Measurements from ENCODE around the gene IL17B.

IL17B gene

DNA sequence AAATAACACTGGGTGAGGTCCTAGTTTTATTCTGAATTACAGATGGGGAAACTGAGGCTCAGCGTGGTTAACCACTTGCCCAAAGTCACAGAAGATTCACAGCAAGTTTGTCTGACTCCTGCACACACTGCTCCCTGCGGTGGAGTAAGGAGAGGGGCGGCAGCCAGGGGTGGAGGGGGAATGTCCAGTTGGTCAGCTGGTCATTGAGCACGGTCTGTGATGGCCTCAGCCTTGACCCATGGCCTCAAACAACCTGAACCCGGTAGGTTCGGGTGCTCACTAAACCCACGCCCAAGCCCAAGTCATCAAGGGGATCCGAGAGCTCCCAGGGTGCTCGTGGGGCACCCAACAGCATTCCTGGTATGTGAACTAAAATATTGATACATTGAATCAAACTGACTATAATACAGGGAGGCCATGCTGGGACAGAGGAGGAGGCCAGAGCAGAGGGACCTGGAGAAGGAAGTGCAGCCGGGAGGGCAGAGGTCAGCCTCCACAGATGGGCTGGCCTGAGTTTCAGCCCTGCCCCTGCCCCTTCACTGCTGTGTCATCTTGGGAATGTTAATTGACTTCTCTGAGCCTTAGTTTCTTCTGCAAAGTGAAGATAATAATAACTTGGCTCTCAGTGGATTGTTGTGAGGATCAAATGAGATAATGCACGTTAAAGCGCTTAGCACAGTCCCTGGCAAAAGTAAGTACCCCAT lies 3.6 kb upstream of the IL17B start:
- Histone ChIP-seq H3K4me1 (ENCODE audit: control insufficient read depth in 1 of 2, insufficient read depth in 2 of 2, low read length in 2 of 2) (peaks cover 16 to 41% of the 10 kb centered on the region in 2 donors), H3K4me3 (ENCODE audit: low read depth in 1 of 2, low read length in 2 of 2) (peak overlapping the region; percentile 15 to 48), H3K27me3 (ENCODE audit: low read depth, low read length) (no peaks in the 10 kb centered on the region), H3K27ac (ENCODE audit: low read length) (peak overlapping the region; percentile 96), H3K9me3 (ENCODE audit: control insufficient read depth in 1 of 2, low read length in 2 of 2) (no peaks in the 10 kb centered on the region), H3K36me3 (ENCODE audit: control insufficient read depth in 1 of 2, insufficient read depth in 2 of 2, low read length in 2 of 2) (no peaks in the 10 kb centered on the region)

DNA sequence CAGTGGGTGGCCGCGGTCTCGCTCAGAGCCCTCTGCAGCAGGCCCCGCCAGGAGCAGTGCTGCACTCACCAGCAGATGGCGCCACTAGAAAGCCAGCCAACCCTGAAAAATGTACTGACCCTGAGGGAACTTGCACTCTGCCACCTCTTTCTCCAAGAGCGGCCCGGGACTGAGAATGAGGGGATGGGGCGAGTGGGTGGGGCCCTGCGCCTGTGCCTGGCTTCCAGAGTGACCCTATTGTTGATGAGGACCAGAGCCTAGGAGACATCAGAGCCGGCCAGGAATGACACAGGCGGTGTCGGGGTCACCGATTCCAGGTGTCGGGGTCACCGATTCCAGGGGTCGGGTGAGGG lies 2.9 kb upstream of the IL17B start:
- Histone ChIP-seq H3K9me3 (ENCODE audit: control insufficient read depth in 1 of 2, low read length in 2 of 2) (no peaks in the 10 kb centered on the region), H3K27ac (ENCODE audit: low read length) (peak overlapping the region; percentile 96), H3K36me3 (ENCODE audit: control insufficient read depth in 1 of 2, insufficient read depth in 2 of 2, low read length in 2 of 2) (no peaks in the 10 kb centered on the region), H3K4me3 (ENCODE audit: low read depth in 1 of 2, low read length in 2 of 2) (peak overlapping the region; percentile 9 to 48), H3K27me3 (ENCODE audit: low read depth, low read length) (no peaks in the 10 kb centered on the region), H3K4me1 (ENCODE audit: control insufficient read depth in 1 of 2, insufficient read depth in 2 of 2, low read length in 2 of 2) (peaks cover 16 to 36% of the 10 kb centered on the region in 2 donors)

DNA sequence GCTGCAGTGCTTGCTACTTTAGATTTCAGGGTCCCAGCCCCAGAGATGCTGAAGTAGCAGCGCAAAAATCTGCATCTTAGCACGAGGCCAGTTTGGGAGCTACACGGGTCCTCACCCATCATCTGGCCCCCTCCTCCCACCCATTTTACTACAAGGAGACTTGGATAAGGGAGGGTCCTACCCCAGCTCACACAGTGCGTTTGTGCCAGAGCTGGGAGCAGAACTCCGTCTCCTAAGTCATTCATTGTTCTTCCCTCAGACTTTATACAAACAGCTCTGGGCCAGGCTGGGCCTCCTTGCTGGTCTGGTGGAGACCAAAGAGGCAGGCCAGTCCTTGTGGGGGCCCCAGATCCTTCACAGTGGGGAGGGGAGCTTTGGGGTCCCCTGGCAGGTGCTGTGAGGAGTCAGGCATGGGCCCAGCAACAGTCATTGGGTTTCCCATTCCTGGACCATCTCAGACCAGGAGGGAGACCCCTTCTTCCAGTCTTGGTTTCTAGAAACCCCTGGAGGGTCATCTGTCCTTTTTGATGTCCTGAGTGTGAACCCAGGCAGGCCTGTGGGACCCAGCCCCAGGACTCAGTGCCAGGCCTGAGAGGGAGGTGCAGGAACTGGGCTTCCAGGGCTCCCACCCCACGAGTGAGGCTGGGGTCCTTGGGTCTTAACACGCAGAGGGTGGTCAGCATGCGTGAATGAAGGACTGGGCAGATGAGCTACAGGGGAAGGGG lies 2.3 kb upstream of the IL17B start:
- peak overlapping the region; percentile 96 for H3K27ac ChIP-seq (ENCODE audit: low read length)
- no peaks in the 10 kb centered on the region for H3K9me3 ChIP-seq (ENCODE audit: control insufficient read depth in 1 of 2, low read length in 2 of 2)
- no peaks in the 10 kb centered on the region for H3K27me3 ChIP-seq (ENCODE audit: low read depth, low read length)
- peaks cover 16 to 36% of the 10 kb centered on the region in 2 donors for H3K4me1 ChIP-seq (ENCODE audit: control insufficient read depth in 1 of 2, insufficient read depth in 2 of 2, low read length in 2 of 2)
- peak overlapping the region; percentile 9 to 48 for H3K4me3 ChIP-seq (ENCODE audit: low read depth in 1 of 2, low read length in 2 of 2)
- no peaks in the 10 kb centered on the region for H3K36me3 ChIP-seq (ENCODE audit: control insufficient read depth in 1 of 2, insufficient read depth in 2 of 2, low read length in 2 of 2)

DNA sequence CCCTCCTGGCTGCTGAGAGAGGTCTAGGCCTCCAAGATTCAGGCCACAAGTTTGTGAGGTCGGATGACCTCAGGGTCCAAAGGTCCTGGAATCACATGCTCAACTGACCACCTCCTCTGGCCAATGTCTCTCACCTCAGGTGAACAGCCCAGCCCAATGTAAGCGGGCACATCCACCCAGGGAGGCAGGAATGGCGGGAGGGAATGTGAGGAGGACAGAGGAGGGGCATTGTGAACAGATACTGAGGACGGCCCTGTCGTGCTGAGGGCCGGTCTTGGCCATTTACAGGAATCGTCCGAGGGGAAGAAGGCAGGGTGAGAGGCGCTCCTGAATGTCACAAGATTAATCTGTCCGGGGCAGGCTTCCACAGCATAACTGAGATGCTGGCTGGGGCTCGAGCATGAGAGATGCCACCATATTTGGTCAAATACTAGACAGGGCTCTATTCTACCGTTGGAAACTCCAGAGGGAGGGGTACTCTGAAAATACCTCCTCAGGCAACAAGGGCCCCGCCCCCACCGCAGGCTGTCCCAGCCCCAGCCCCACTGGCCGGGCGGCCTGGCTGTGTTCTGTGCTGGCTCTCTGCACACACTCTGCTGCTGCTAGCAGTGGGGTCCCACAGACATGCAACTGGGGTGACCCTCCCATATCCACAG lies 1.5 kb upstream of the IL17B start:
- Histone ChIP-seq H3K27ac (ENCODE audit: low read length) (peak overlapping the region; percentile 96), H3K27me3 (ENCODE audit: low read depth, low read length) (no peaks in the 10 kb centered on the region), H3K36me3 (ENCODE audit: control insufficient read depth in 1 of 2, insufficient read depth in 2 of 2, low read length in 2 of 2) (no peaks in the 10 kb centered on the region), H3K9me3 (ENCODE audit: control insufficient read depth in 1 of 2, low read length in 2 of 2) (no peaks in the 10 kb centered on the region), H3K4me3 (ENCODE audit: low read depth in 1 of 2, low read length in 2 of 2) (peak overlapping the region in 1 of 2 donors; percentile 48), H3K4me1 (ENCODE audit: control insufficient read depth in 1 of 2, insufficient read depth in 2 of 2, low read length in 2 of 2) (peaks cover 16 to 36% of the 10 kb centered on the region in 2 donors)

DNA sequence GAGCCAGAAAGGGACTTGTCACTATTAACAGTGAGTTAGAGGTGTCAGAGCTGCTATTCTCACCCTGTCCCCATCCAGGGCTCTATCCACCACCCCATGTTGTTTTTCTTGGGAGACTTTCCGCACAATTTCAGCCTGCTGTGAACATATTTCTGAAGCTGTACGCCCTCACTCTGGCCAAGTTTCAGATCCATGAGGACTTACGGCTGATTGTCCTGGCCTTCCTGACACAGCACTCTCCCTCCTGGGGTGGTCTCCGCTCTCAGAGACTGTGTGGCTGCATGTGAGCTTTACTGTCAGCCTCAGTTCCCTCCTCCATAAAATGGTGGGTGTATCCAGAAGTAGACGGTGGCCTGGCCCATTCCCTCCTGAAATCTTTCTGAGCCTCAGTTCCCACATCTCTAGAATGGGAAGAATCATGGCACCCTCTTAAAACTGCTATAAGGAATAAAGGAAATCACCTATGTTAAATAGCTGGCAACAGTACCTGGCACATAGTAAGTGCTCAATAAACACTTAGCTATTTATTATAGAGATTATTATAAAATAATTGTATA lies 804 bp upstream of the IL17B start:
- Histone ChIP-seq H3K4me3 (ENCODE audit: low read depth in 1 of 2, low read length in 2 of 2) (no peak overlapping the region), H3K4me1 (ENCODE audit: control insufficient read depth in 1 of 2, insufficient read depth in 2 of 2, low read length in 2 of 2) (peaks cover 16 to 36% of the 10 kb centered on the region in 2 donors), H3K27me3 (ENCODE audit: low read depth, low read length) (no peaks in the 10 kb centered on the region), H3K36me3 (ENCODE audit: control insufficient read depth in 1 of 2, insufficient read depth in 2 of 2, low read length in 2 of 2) (no peaks in the 10 kb centered on the region), H3K9me3 (ENCODE audit: control insufficient read depth in 1 of 2, low read length in 2 of 2) (no peaks in the 10 kb centered on the region), H3K27ac (ENCODE audit: low read length) (peak overlapping the region; percentile 78)

DNA sequence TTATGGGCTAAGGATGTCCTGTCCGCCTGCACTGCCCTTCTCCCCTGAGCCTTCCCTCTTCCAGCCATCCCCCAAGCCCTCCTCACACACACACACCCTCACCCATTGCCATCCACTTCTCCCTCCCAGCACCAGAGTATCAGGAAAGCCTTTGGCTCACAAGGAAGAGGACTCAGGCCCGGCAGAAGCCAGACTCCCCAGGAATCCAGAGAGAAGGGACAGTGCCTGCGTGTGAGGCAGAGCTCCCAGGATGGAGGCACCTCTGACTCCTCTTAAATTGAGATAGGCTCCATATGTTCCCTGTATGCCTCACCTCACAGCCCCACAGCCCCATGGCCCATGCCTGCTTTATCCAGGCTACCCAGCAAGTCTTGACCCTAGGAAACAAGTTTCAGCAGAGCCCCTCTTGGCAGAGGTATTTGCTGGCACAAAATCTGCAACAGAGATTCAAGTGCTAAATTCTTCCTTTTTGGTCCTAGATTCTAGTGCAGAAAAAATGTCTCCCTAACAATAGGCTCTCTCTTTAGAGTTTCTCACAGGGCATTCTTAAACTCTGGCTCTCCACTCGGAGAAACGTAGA lies 761 bp downstream of the IL17B start:
- Histone ChIP-seq H3K27me3 (ENCODE audit: low read depth, low read length) (no peaks in the 10 kb centered on the region), H3K36me3 (ENCODE audit: control insufficient read depth in 1 of 2, insufficient read depth in 2 of 2, low read length in 2 of 2) (no peaks in the 10 kb centered on the region), H3K4me1 (ENCODE audit: control insufficient read depth in 1 of 2, insufficient read depth in 2 of 2, low read length in 2 of 2) (peaks cover 16 to 36% of the 10 kb centered on the region in 2 donors), H3K4me3 (ENCODE audit: low read depth in 1 of 2, low read length in 2 of 2) (no peak overlapping the region), H3K27ac (ENCODE audit: low read length) (peak overlapping the region; percentile 78), H3K9me3 (ENCODE audit: control insufficient read depth in 1 of 2, low read length in 2 of 2) (no peaks in the 10 kb centered on the region)

DNA sequence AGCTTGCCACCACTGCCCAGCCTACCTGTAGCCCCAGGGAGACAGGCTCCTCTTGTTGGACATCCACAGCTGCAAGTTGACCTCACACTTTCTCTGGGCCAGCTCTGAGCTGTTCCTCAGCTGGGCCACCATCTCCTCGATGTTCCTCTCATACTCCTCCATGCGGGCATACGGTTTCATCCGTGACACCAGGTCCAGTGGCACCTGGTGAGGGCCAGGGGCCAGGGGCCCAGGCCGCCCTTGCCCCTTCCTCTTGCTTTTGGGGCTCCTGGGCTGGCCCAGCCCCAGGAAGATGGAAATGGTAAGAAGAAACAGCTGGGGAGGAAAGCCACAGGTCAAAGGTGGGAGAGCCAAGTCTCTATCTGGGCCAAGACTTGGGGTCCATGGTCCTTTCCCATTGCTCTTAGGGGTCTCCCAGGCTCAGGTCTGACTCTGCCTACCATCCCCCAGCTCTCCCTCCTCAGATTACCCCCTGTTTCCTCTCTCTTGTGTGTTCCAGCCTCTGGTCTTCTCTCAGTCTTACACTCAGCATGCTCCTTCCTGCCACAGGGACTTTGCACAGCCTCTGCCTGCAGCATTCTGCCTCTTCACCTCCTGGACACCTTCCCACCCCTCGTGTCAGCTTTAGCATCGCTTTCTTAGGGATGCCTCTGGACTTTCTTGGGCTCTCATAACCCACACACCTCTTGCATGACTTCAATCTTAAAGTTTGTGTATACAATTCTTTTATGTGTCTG lies 2.2 kb downstream of the IL17B start:
- H3K4me1 ChIP-seq (ENCODE audit: control insufficient read depth in 1 of 2, insufficient read depth in 2 of 2, low read length in 2 of 2): peaks cover 5 to 43% of the 10 kb centered on the region in 2 donors
- H3K4me3 ChIP-seq (ENCODE audit: low read depth in 1 of 2, low read length in 2 of 2): no peak overlapping the region
- no peaks in the 10 kb centered on the region for H3K9me3 ChIP-seq (ENCODE audit: control insufficient read depth in 1 of 2, low read length in 2 of 2)
- H3K27me3 ChIP-seq (ENCODE audit: low read depth, low read length): no peaks in the 10 kb centered on the region
- H3K27ac ChIP-seq (ENCODE audit: low read length): no peak overlapping the region
- no peaks in the 10 kb centered on the region for H3K36me3 ChIP-seq (ENCODE audit: control insufficient read depth in 1 of 2, insufficient read depth in 2 of 2, low read length in 2 of 2)

DNA sequence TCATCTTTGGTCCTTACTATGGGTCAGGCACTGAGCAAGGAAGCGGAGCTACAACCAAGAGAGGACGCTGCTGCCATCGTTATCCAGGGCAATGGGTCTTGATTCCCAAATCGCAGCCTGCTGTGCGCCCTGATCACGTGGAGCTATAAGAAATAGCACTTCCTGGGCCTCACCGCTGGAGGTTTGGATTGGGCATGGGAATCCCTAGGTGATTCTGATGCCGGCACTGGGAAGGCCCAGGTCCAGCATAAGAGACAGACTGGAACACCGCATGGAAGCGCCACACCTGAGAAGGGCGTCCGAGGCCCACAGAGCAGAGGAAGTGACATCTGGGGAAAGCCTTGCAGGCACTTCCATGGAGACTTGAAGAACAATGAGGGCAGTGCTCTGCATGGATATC lies 3.0 kb downstream of the IL17B start:
- H3K4me1 ChIP-seq (ENCODE audit: control insufficient read depth in 1 of 2, insufficient read depth in 2 of 2, low read length in 2 of 2): peaks cover under 1 to 43% of the 10 kb centered on the region in 2 donors
- no peaks in the 10 kb centered on the region for H3K36me3 ChIP-seq (ENCODE audit: control insufficient read depth in 1 of 2, insufficient read depth in 2 of 2, low read length in 2 of 2)
- H3K4me3 ChIP-seq (ENCODE audit: low read depth in 1 of 2, low read length in 2 of 2): no peak overlapping the region
- no peaks in the 10 kb centered on the region for H3K27me3 ChIP-seq (ENCODE audit: low read depth, low read length)
- no peak overlapping the region for H3K27ac ChIP-seq (ENCODE audit: low read length)
- H3K9me3 ChIP-seq (ENCODE audit: control insufficient read depth in 1 of 2, low read length in 2 of 2): no peaks in the 10 kb centered on the region

DNA sequence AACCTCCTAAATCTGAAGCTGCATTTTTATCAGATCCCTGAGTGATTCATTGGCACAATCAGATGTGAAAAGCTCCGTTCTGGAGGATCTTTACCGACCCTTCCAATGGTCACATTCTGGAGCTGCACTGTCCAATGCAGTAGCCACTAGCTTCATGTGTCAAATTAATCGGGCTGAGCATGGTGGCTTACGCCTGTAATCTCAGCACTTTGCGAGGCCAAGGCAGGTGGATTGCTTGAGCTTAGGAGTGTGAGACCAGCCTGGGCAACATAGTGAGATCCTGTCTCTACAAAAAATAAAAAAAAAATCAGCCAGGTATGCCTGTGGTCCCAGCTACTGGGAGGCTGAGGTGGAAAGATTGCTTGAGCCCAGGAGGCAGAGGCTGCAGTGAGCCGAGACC lies 3.7 kb downstream of the IL17B start:
- H3K4me3 ChIP-seq (ENCODE audit: low read depth in 1 of 2, low read length in 2 of 2): no peak overlapping the region
- no peaks in the 10 kb centered on the region for H3K36me3 ChIP-seq (ENCODE audit: control insufficient read depth in 1 of 2, insufficient read depth in 2 of 2, low read length in 2 of 2)
- H3K27ac ChIP-seq (ENCODE audit: low read length): no peak overlapping the region
- peaks cover 4 to 46% of the 10 kb centered on the region in 2 donors for H3K4me1 ChIP-seq (ENCODE audit: control insufficient read depth in 1 of 2, insufficient read depth in 2 of 2, low read length in 2 of 2)
- no peaks in the 10 kb centered on the region for H3K27me3 ChIP-seq (ENCODE audit: low read depth, low read length)
- no peaks in the 10 kb centered on the region for H3K9me3 ChIP-seq (ENCODE audit: control insufficient read depth in 1 of 2, low read length in 2 of 2)

DNA sequence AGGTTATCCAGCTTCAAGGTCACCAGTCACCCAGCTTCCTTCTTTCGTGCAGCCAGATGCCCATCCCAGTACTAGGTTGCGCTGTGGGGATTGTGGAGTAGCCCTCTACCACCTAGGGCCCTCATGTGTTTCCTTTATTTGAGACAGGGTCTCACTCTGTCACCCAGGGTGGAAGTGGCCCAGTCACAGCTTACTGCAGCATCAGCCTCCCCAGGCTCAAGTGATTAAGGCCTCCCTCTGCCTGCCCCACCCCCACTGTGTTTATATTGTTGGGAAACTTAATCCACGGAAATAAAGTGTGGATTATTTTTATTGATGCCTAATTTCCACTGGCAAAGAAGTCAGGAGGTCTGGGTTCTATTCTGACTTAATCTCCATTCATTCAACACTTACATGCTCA lies 4.3 kb downstream of the IL17B start:
- no peaks in the 10 kb centered on the region for H3K36me3 ChIP-seq (ENCODE audit: control insufficient read depth in 1 of 2, insufficient read depth in 2 of 2, low read length in 2 of 2)
- H3K27me3 ChIP-seq (ENCODE audit: low read depth, low read length): no peaks in the 10 kb centered on the region
- H3K9me3 ChIP-seq (ENCODE audit: control insufficient read depth in 1 of 2, low read length in 2 of 2): no peaks in the 10 kb centered on the region
- no peak overlapping the region for H3K27ac ChIP-seq (ENCODE audit: low read length)
- H3K4me3 ChIP-seq (ENCODE audit: low read depth in 1 of 2, low read length in 2 of 2): no peak overlapping the region
- peaks cover 4 to 44% of the 10 kb centered on the region in 2 donors for H3K4me1 ChIP-seq (ENCODE audit: control insufficient read depth in 1 of 2, insufficient read depth in 2 of 2, low read length in 2 of 2)
